Hepatic stellate cell (primary cell): ENCODE data around the gene PALM.

Experiments used
- DNase-seq: peaks from one replicate; pipeline ENCODE4 v3.0.0; 2011; ENCODE audit warnings: low spot score

PALM gene

DNA sequence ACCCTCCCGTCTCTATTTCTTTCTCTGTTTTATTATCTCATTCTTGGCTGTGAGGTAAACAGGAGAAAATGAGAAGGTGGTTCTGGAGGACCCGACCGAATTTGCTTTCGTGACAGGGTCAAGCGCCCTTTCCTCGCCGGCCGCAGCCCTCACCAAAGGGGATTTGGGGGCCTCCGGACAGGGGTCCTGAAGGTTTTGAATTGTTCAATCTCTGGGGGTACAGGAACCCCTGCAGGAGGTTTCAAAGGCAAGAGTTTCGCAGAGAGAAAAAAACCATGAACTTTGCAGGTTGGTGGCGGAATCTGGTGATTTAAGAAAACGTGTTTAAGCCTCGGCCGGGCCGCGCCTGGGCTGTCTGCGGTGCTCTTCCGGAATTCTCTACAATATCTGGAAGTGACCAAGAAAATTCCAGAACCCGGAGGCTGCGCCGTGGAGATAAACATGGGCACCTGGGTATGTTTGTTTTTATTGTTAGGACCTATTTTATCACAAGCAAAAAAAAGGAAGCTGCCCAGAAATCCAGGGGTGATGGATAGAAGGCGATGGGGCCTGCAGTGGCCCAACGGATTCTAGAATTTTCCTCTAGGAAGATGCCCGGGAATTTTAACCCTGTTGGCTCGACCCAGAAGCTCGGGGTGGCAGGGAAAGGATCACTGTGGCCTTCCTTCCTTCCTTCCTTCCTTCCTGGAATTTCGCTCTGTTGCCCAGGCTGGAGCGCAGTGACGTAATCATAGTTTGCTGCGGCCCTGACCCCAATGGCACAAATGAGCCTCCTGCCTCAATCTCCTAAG, 74.3 kb downstream of the PALM start:
- no peak for DNase-seq

DNA sequence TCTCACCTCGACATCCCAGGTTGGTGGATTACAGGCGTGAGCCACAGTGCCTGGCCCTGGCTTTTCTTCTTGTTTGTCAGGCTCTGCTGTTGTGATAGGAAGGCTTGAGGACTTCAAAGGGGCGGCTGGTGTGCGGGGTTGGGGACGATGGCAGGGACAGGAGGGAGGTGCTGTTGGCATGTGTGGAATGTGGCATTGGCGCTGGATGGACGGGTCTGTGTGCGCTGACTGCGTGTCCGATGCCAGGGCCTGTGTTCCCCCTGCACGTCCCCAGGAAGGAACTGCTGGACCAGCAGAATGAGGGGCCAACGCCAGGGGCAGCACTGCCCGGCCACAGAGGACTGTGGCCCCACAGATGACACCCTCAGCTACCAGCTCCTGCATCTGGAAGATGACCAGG, 75.8 kb downstream of the PALM start:
- no peak for DNase-seq

DNA sequence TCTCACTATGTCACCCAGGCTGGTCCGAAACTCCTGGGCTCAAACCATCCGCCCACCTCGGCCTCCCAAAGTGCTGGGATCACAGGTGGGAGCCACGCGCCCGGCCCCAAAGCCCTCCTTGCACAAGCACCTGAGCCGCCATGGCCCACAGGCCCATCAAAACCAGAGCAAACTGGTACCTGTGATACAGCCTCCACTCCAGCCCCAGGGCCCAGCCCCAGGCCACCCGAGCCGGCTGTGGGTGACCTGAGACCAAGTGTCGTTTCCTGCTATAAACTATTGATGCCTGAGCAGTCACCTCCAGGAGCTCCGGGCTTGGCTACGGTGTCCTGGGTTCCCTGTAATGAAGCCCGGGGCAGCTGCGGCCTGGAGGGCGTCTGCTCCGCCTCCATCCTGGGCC, 78.8 kb downstream of the PALM start:
- DNase-seq: no peak

GRCh38 chr19:788686-788982, 79.9 kb downstream of the PALM start:
- no peak for DNase-seq

DNA sequence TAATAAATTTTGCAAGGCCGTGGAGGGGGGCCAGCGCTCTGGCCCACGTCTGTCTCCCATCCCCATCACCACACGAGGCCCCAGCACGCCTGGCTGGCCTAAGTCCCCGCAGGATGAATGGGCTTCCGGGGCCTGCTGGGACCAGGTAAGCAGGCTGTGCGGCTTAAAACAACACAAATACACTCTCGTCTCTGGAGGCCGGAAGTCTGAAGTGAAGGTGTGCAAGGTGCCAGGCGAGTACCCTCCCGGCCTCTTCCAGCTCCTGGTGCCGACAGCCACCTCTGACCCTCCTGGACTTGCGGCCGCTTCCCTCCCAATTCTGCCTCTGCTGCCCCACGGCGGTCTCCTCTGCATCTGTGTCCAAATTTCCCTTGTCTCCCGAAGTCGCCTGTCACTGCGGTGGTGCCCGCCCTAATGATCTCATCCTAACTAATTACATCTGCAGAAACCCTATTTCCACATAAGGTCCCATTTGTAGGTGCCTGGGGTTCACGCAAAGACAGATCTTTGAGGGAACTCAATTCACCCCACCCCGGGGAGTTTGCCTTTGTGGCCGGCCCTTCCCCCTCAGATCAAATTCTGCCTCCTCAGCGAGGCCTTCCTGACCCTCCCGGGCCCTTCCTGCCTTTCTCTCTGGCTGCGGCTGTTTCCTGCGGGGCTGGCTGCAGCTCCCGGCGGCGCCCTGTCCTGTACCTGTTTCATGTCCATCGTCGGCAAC, 80.4 kb downstream of the PALM start:
- DNase-seq: no peak

- no peak for DNase-seq
These were observed 80.9 kb downstream of the PALM start for GRCh38 chr19:789701-790060.

DNA sequence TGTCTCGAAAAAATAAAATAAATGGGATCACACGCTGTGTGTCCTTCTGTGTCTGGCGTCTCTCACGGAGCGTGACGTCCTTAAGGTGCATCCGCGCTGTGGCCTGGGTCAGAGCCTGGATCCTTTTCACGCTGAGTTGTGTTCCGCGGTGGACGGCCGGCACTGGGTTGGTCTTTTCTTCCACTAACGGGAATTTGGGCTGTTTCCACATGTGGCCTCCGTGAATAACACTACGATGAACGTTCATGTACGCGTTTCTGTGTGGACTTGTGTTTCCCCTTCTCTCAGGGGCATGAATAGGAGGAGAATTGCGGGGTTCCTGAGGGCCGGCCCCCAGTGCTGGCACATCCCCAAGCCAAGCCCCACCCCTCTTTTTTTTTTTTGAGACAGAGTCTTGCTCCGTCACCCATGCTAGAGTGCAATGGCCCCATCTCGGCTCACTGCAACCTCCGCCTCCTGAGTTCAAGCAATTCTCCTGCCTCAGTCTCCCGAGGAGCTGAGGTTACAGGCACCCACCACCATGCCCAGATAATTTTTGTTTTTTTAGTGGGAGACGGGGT, 82.4 kb downstream of the PALM start:
- DNase-seq: no peak

DNA sequence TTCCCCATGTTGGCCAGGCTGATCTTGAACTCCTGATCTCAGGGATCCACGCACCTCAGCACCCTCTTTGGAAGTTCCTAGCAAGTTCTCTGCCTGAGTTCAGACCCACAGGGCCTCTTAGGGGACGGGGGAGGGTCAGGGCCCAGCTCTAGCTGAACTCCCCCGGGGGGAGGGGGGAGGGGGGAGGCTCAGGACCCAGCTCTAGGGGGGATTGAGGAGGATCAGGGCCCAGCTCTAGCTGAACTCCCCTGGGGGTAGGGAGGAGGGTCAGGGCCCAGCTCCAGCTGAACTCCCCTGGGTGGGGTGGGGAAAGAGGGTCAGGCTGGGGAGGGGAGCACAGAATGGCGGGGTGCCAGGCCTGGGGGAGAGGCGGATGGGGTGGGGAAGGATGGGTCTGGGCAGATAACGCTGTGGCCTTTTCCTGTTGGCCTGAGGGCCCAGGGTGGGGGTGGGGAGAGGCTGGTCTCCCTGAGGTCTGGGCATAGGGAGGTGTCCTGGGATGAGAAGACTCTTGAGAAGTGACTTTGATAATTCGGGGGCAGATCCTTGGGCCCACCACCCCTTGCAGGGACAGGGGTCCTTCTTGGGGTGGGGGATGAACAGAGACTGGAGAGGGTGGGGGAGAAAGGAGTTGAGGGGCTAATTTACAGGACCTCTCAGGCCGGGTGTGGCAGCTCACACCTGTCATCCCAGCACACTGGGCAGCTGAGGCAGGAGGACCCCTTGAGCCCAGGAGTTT, 83.0 kb downstream of the PALM start:
- DNase-seq: no peak

DNA sequence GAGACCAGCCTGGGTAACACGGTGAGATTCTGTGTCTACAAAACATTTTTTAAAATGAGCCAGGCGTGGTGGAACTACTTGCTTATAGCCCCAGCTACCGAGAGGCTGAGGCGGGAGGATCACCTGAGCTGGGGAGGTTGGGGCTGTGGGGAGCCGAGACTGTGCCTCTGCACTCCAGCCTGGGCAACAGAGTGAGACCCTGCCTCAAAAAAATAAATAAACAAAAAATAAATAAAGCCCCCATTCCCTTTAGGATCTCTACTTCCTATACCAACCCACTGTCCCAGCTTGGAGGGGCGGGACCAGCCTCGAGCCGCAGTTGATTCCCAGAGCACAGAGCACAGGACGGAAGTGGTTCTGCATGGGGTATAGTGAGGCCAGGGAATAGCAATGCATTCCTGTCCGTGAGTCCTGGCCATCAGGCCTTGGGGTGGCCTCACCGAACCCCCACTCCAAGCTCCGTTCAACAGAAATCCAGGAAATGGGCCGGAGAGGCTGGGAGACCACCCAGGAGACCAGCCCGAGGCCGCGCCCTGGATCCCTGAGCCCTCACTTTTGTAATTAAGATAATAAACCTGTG, 83.7 kb downstream of the PALM start:
- DNase-seq: no peak

DNA sequence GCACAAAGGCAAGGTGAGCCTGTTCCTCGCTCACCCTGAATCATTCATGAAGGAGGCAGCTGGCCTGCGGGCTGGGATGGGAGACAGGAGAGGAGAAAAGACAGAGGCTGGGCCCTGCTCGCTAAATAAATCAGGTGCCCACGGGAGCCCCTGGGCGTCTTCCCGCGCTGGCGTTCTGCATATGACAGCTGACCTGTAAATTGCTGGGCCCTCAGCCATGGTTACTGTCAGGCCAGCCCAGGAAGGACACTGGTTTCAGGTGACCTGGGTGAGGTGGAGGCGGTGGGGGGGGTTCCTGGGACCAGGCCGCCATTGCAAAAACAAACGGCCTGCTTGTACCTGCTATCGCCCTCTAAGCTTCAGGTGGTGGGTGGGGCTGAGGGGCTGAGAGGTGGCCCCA, 85.1 kb downstream of the PALM start:
- no peak for DNase-seq

DNA sequence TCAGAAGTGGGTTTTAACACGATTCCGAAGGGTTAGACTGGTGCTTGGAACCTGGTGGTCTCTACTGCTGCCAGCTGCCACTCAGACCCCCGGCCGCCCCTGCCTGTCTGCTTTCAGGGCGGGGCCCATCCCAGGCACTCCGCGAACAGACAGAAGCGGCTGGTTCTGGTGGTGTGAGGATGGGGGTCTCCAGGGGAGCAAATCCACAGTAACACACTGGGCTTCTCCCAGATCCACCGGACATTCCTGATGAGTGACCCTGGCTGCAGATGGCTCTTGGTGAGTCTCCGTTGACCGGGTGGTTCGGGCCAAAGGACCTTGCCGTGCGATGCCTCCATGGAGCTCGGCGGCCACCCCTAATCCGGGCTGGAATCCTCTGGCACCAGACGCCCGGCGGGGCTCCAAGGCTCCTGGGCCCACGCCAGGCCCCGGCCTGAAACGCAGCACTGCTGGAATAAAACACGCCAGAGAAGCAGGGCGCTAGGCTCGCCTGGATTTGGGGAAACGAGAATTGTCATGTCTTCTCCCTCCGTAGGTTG, 86.4 kb downstream of the PALM start:
- no peak for DNase-seq

- no peak for DNase-seq
These were observed 87.2 kb downstream of the PALM start for GRCh38 chr19:795691-796581.

DNA sequence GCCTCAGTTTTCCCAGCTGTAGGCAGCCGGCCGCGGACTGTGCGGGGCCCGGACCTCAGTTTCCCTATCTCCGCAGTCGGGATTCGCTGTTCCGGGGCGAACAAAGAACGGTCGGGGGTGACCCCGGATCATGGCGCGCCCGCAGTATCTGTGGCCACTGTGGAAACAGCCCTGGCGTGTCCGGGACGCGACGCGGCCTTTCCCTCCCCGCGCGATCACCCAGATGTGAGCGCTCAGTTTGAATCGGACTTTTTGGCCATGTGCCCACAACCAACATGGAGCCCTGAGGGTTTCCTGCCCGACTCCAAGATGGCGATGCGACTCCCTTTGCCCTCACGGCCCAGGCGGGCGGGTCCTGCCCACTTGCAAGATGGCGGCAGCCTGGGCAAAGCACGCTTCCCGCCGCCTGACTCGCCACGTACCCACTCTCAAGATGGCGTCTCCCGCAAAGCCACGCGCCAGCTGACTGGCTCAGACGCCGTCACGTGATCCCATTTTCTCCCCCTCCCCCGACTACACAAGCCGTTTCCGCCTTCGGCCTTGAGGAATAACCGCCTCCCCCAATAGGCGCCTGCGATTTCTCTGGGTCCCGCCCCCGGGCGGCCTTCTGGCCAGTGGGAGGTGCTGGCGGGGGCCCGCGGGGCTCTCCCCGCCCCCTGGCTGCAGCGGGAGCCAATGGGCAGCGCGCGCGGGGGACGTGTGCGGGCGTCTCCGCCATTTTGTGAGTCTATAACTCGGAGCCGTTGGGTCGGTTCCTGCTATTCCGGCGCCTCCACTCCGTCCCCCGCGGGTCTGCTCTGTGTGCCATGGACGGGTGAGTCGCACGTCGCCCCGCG, 88.2 kb downstream of the PALM start, which contains the start of gene PTBP1:
Gene PTBP1, plus strand, starts transcription at position 761 of the 836 bp plus-strand sequence. Its CDS starts 46 bp downstream, at position 807.
- DNase-seq: peak; percentile 99
